Adrenal gland (tissue), 12 donors: ENCODE results near the gene CSNK1A1L. TPM values are rescaled to one million over a fixed set of nuclear protein-coding genes. Genes with fewer than 3 reads are reported as not detected.

Experiments
- DNase-seq, 7 donors: peaks; one replicate each; pipeline ENCODE4 v3.0.0-alpha.2; 2019 to 2020
- H3K27ac ChIP-seq, 5 donors: fragments of 200-600 bp; sonication (generic) in 4 of 5; 1 replicate in 3 of 5; 2 replicates in 2 of 5; pipeline versions ENCODE4 v1.5.1 to v1.8.0; 2016 to 2020; ENCODE audit warnings: mild to moderate bottlenecking in 1 of 5
- H3K27me3 ChIP-seq: fragments of 200-600 bp; 2 replicates; pipeline ENCODE4 v1.8.0; 2021
- H3K36me3 ChIP-seq, 2 donors: fragments of 200-600 bp; replicated peaks in 1 of 2; 1 replicate in 1 of 2; 2 replicates in 1 of 2; pipeline versions ENCODE4 v1.5.1 to v1.8.0; 2018 to 2022
- H3K4me1 ChIP-seq, 2 donors: fragments of 200-600 bp; replicated peaks in 1 of 2; 1 replicate in 1 of 2; 2 replicates in 1 of 2; pipeline versions ENCODE4 v1.5.1 to v1.8.0; 2018 to 2021
- H3K4me3 ChIP-seq, 4 donors: fragments of 200-600 bp; sonication (generic) in 3 of 4; one replicate each; pipeline ENCODE4 v1.5.1; 2016 to 2018
- H3K9me3 ChIP-seq, 3 donors: fragments of 200-600 bp; sonication (generic) in 1 of 3; replicated peaks in 1 of 3; 1 replicate in 2 of 3; 2 replicates in 1 of 3; pipeline versions ENCODE4 v1.5.1 to v1.8.0; 2016 to 2021
- POLR2A ChIP-seq, 2 donors: fragments of 450-650 bp; IDR thresholded peaks; one replicate each; pipeline ENCODE4 v1.6.1; 2017; ENCODE audit warnings: antibody characterized with exemption in 2 of 2, mild to moderate bottlenecking in 2 of 2, moderate library complexity in 1 of 2
- WGBS, 4 donors: extraction: QIAGEN DNeasy Blood & Tissue Kit in 2 of 4; methylation state at CpG; one replicate each; pipeline versions ENCODE4 v1.1.5 to v1.1.7; 2013 to 2017; 5-methylcytosine and 5-hydroxymethylcytosine counted together
- intact Hi-C, 2 donors: fragments of 100-400 bp; cut with DNase I; formaldehyde crosslinking; loops; one replicate each; pipeline versions ENCODE4 v1.14.1 to v1.15.0; 2022 to 2023
- polyA plus RNA-seq, 3 donors: library from polyadenylated mRNA; stranded (reverse); fragments of 200-250 nt in 2 of 3; fragments of 350-450 nt in 1 of 3; fragmentation: Illumina TruSeq in 1 of 3; extraction: RNeasy Lipid Tissue Mini Kit (QIAGEN cat#74804) in 1 of 3; gene quantifications; one replicate each; pipeline ENCODE4 v1.2.3, GENCODE V29; 2013 to 2014
- total RNA-seq, 9 donors: library from RNA; depleted of rRNA in 4 of 9; stranded (reverse); fragments of >200 nt in 4 of 9; fragments of 120-200 nt in 1 of 9; fragmentation: NEBNext Ultra II Directional in 1 of 9; extraction: Animal tissue kit (Norgen Biotek cat#: 25700) in 1 of 9; gene quantifications; one replicate each; pipeline versions ENCODE4 v1.1.0 to v1.2.4, GENCODE V29; 2013 to 2023
- TF ChIP-seq, protein P1 (sequence below), 6 experiments: fragments of 450-650 bp in 4 of 6; fragments of 200-600 bp in 2 of 6; sonication (generic) in 1 of 6; IDR thresholded peaks; 1 replicate in 5 of 6; 2 replicates in 1 of 6; pipeline versions ENCODE4 v1.5.1 to v1.8.0; 2016 to 2021; ENCODE audit warnings: antibody characterized with exemption in 6 of 6, mild to moderate bottlenecking in 2 of 6, moderate library complexity in 1 of 6
- donor health status: healthy with polysubstance abuse.
- donor health status: Bipolar disorder and iron deficiency.
- donor health status: DM: yes; HTN: yes; CAD: no.
- donor health status: DM: no; HTN: no; CAD: no.
- donor health status: DM: no; HTN: no; CAD: no.
- donor health status: DM: yes; HTN: yes; CAD: no.

CSNK1A1L gene
- total and polyA plus RNA-seq, 12 donors: not detected

GRCh38 chr13:37134411-37135041, 29.1 kb upstream of the CSNK1A1L start:
- no peak overlapping the region for H3K27ac ChIP-seq
- no peak for DNase-seq
- intact Hi-C loops: no loop called here
- H3K4me1 ChIP-seq: no peaks in the 10 kb centered on the region
- H3K9me3 ChIP-seq: no peaks in the 10 kb centered on the region
- no peak overlapping the region for H3K4me3 ChIP-seq
- no peaks in the 10 kb centered on the region for H3K27me3 ChIP-seq
- no peaks in the 10 kb centered on the region for H3K36me3 ChIP-seq
- TF ChIP-seq, protein P1, sequence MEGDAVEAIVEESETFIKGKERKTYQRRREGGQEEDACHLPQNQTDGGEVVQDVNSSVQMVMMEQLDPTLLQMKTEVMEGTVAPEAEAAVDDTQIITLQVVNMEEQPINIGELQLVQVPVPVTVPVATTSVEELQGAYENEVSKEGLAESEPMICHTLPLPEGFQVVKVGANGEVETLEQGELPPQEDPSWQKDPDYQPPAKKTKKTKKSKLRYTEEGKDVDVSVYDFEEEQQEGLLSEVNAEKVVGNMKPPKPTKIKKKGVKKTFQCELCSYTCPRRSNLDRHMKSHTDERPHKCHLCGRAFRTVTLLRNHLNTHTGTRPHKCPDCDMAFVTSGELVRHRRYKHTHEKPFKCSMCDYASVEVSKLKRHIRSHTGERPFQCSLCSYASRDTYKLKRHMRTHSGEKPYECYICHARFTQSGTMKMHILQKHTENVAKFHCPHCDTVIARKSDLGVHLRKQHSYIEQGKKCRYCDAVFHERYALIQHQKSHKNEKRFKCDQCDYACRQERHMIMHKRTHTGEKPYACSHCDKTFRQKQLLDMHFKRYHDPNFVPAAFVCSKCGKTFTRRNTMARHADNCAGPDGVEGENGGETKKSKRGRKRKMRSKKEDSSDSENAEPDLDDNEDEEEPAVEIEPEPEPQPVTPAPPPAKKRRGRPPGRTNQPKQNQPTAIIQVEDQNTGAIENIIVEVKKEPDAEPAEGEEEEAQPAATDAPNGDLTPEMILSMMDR (IDR thresholded peaks at IDR 0.05): no peak
- TF ChIP-seq POLR2A (IDR thresholded peaks at IDR 0.05): no peak
- WGBS, 4 donors: 40 to 45% (median 43%) methylated on average over 6 of the region's 6 CpGs

GRCh38 chr13:37132211-37132610, 26.7 kb upstream of the CSNK1A1L start:
- 66 to 84% (median 75%) methylated on average over 2 of the region's 2 CpGs for WGBS, 4 donors
- intact Hi-C loops: no loop called here
- H3K4me1 ChIP-seq: no peaks in the 10 kb centered on the region
- H3K36me3 ChIP-seq: no peaks in the 10 kb centered on the region
- H3K27ac ChIP-seq: no peak overlapping the region
- TF ChIP-seq, protein P1 (IDR thresholded peaks at IDR 0.05): no peak
- TF ChIP-seq POLR2A (IDR thresholded peaks at IDR 0.05): no peak
- H3K27me3 ChIP-seq: no peaks in the 10 kb centered on the region
- no peaks in the 10 kb centered on the region for H3K9me3 ChIP-seq
- no peak overlapping the region for H3K4me3 ChIP-seq
- no peak for DNase-seq

DNA sequence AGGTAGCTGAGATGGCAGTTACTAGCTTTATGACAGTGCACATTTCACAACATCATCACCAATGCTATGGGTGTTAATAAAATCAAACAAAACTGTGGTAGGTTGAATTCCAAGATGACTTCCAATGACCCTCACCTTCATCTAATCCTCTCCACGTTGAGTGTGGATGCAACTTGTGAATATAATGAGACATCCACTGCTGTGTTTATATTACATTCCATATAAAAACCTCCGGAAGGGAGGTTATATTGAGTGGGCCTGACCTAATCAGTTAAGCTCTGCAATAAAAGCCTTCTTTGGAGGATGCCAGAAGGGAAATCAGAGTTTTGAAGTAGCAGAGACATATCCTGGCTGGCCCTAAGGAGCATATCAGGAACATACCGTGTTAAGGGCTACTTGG, 25.6 kb upstream of the CSNK1A1L start:
- Histone ChIP-seq H3K36me3 (no peaks in the 10 kb centered on the region), H3K9me3 (no peaks in the 10 kb centered on the region), H3K27me3 (no peaks in the 10 kb centered on the region), H3K4me1 (no peaks in the 10 kb centered on the region), H3K4me3 (no peak overlapping the region), H3K27ac (no peak overlapping the region)
- 68 to 73% (median 71%) methylated on average over 3 of the region's 3 CpGs for WGBS, 4 donors
- TF ChIP-seq POLR2A (IDR thresholded peaks at IDR 0.05): no peak
- intact Hi-C loops: no loop called here
- no peak for DNase-seq

DNA sequence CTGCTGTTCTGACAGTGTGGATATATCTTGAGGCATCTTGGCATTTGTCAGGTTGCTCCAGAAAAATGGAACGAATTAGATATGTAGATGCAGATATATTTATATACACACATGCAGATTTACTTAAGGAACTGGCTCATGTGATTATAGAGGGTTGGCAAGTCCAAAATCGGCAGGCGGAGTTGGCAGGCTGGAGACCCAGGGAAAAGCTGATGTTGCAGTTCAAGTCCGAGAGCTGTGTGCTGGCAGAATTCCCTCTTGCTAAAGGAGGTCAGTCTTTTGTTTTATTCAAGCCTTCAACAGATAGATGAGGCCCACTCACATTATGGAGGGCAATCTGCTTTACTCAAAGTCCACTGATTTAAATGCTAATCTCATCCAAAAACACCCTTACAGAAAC, 24.4 kb upstream of the CSNK1A1L start:
- Histone ChIP-seq H3K36me3 (no peaks in the 10 kb centered on the region), H3K4me1 (no peaks in the 10 kb centered on the region), H3K9me3 (no peaks in the 10 kb centered on the region), H3K27me3 (no peaks in the 10 kb centered on the region), H3K4me3 (no peak overlapping the region), H3K27ac (no peak overlapping the region)
- TF ChIP-seq, protein P1 (IDR thresholded peaks at IDR 0.05): no peak
- no peak for TF ChIP-seq POLR2A (IDR thresholded peaks at IDR 0.05)
- WGBS, 4 donors: 69 to 81% (median 72%) methylated on average over 4 of the region's 4 CpGs
- intact Hi-C loops: no loop called here
- no peak for DNase-seq

GRCh38 chr13:37127691-37128241, 22.3 kb upstream of the CSNK1A1L start:
- Histone ChIP-seq H3K36me3 (no peaks in the 10 kb centered on the region), H3K4me1 (no peaks in the 10 kb centered on the region), H3K27me3 (no peaks in the 10 kb centered on the region), H3K27ac (no peak overlapping the region), H3K4me3 (no peak overlapping the region), H3K9me3 (no peaks in the 10 kb centered on the region)
- TF ChIP-seq, protein P1 (IDR thresholded peaks at IDR 0.05): no peak
- TF ChIP-seq POLR2A (IDR thresholded peaks at IDR 0.05): no peak
- DNase-seq: no peak
- 48 to 57% (median 53%) methylated on average over 3 of the region's 3 CpGs for WGBS, 4 donors
- intact Hi-C loops: no loop called here
